CD4-positive, alpha-beta memory T cell (primary cell): ENCODE measurements around the gene EDC4. TPM values are rescaled to one million over a fixed set of nuclear protein-coding genes. Genes with fewer than 3 reads are reported as not detected.
"Not testable (repeated sequence)": the region's sequence is repeated elsewhere in the genome, so short reads cannot be mapped to it uniquely, and the experiment has no call there.

Experiments
- CTCF ChIA-PET: fragments of 350-600 bp; sonication (Branson Sonifier 250); formaldehyde crosslinking; loops from one replicate; lab custom pipeline; 2021; ENCODE audit warnings: inconsistent platforms; ENCODE audit not compliant: partially characterized antibody; lab: Charles Lee
- POLR2A ChIA-PET: fragments of 350-600 bp; sonication (Branson Sonifier 250); formaldehyde crosslinking; loops from one replicate; lab custom pipeline; 2021; ENCODE audit not compliant: partially characterized antibody; lab: Charles Lee
- DNase-seq, 5 donors: peaks; one replicate each; pipeline versions ENCODE4 v3.0.0 to v3.0.0-alpha.2; 2020 to 2022; ENCODE audit warnings: mixed read lengths in 1 of 5
- H3K27ac ChIP-seq: one replicate; pipeline ENCODE4 v1.7.0; 2013; ENCODE audit warnings: low read depth, low read length
- H3K27me3 ChIP-seq: 2 replicates; pipeline ENCODE4 v1.7.0; 2013; ENCODE audit warnings: mild to moderate bottlenecking, low read length, moderate library complexity; ENCODE audit not compliant: insufficient read depth
- H3K36me3 ChIP-seq: 2 replicates; pipeline ENCODE4 v1.7.0; 2013; ENCODE audit warnings: mild to moderate bottlenecking, low read length, moderate library complexity; ENCODE audit not compliant: insufficient read depth
- H3K4me1 ChIP-seq: 2 replicates; pipeline ENCODE4 v1.7.0; 2013; ENCODE audit warnings: mild to moderate bottlenecking, low read length, moderate library complexity; ENCODE audit not compliant: insufficient read depth
- H3K4me3 ChIP-seq, 2 donors: one replicate each; pipeline ENCODE4 v1.7.0; 2013; ENCODE audit warnings: low read length in 2 of 2, mild to moderate bottlenecking in 1 of 2
- H3K9me3 ChIP-seq, 2 donors: one replicate each; pipeline ENCODE4 v1.7.0; 2013; ENCODE audit warnings: low read length in 2 of 2, control low read depth in 1 of 2; ENCODE audit not compliant: control insufficient read depth in 1 of 2
- H3K27ac Mint-ChIP-seq, 7 donors: one replicate each; pipeline ENCODE4 v1.8.0; 2020 to 2021; ENCODE audit warnings: mixed read lengths in 7 of 7, mild to moderate bottlenecking in 6 of 7, inconsistent platforms in 3 of 7, moderate library complexity in 3 of 7
- H3K27me3 Mint-ChIP-seq, 2 donors: one replicate each; pipeline ENCODE4 v1.8.0; 2020 to 2021; ENCODE audit warnings: mixed read lengths in 2 of 2
- H3K36me3 Mint-ChIP-seq, 2 donors: one replicate each; pipeline ENCODE4 v1.8.0; 2020 to 2021; ENCODE audit warnings: mixed read lengths in 2 of 2, inconsistent platforms in 1 of 2, mild to moderate bottlenecking in 1 of 2
- H3K4me1 Mint-ChIP-seq, 4 donors: one replicate each; pipeline ENCODE4 v1.8.0; 2020 to 2021; ENCODE audit warnings: mixed read lengths in 4 of 4, mild to moderate bottlenecking in 1 of 4
- H3K4me3 Mint-ChIP-seq, 8 donors: one replicate each; pipeline ENCODE4 v1.8.0; 2020 to 2021; ENCODE audit warnings: mixed read lengths in 8 of 8, mild to moderate bottlenecking in 7 of 8, moderate library complexity in 6 of 8, inconsistent platforms in 3 of 8
- H3K9me3 Mint-ChIP-seq, 8 donors: one replicate each; pipeline ENCODE4 v1.8.0; 2020 to 2021; ENCODE audit warnings: mixed read lengths in 8 of 8, mild to moderate bottlenecking in 5 of 8, inconsistent platforms in 3 of 8, moderate library complexity in 1 of 8
- intact Hi-C: fragments of 100-400 bp; cut with micrococcal nuclease; formaldehyde crosslinking; loops from one replicate; pipeline ENCODE4 v1.15.1; 2023
- polyA plus RNA-seq, 2 donors: library from polyadenylated mRNA; unstranded; fragments of 300-500 nt; fragmentation: Illumina TruSeq; gene quantifications; one replicate each; pipeline ENCODE4 v1.2.3, GENCODE V29; 2021
- total RNA-seq, 2 experiments: library from RNA; stranded (reverse); gene quantifications; one replicate each; pipeline ENCODE4 v1.2.3, GENCODE V29; 2021

Gene EDC4
- total and polyA plus RNA-seq, 4 experiments from 2014 or later = 18.5 to 144 (median 89.4) TPM

DNA sequence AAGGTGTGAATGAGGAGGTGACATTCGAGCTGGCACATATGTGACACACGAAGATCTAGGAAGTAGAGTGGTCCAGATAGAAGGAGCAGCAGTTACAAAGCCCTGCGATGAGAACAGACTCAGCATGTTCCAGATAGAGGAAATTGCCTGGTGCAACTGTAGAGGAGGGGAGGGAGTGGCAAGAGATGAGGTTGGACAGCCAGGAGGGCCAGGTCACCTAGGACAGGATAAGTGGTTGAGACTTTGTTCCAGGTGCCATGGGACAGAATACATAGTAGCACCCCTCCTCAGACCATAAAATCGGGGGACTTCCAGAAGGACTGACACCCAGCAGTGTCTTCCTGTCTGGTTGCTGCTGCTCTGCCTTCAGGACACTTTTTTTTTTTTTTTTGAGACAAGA is 14.4 kb upstream of the EDC4 start:
- no peak for DNase-seq
- Histone ChIP-seq H3K27me3 (no peaks in the 10 kb centered on the region), H3K36me3 (peaks cover 14% of the 10 kb centered on the region), H3K9me3 (no peaks in the 10 kb centered on the region), H3K4me1 (peaks cover 24% of the 10 kb centered on the region), H3K27ac (peak overlapping the region; percentile 37), H3K4me3 (no peak overlapping the region)
- peaks cover 0 to 16% of the 10 kb centered on the region in 2 donors for H3K36me3 Mint-ChIP-seq
- peak overlapping the region; percentile 54 to 95 (median 91) for H3K27ac Mint-ChIP-seq
- POLR2A ChIA-PET = no interaction called here
- H3K4me1 Mint-ChIP-seq = peaks cover 24 to 56% (median 37%) of the 10 kb centered on the region in 4 donors
- H3K4me3 Mint-ChIP-seq = peak overlapping the region in 1 of 8 donors; percentile 59
- no peaks in the 10 kb centered on the region for H3K27me3 Mint-ChIP-seq
- CTCF ChIA-PET = interaction anchor here (0.7 to 3.9 kb wide), 2 partner anchors 43 to 199 kb away, joined by 3 to 17 read pairs; no protein-coding TSS in a partner anchor
- intact Hi-C loops = no loop called here
- H3K9me3 Mint-ChIP-seq = no peaks in the 10 kb centered on the region

DNA sequence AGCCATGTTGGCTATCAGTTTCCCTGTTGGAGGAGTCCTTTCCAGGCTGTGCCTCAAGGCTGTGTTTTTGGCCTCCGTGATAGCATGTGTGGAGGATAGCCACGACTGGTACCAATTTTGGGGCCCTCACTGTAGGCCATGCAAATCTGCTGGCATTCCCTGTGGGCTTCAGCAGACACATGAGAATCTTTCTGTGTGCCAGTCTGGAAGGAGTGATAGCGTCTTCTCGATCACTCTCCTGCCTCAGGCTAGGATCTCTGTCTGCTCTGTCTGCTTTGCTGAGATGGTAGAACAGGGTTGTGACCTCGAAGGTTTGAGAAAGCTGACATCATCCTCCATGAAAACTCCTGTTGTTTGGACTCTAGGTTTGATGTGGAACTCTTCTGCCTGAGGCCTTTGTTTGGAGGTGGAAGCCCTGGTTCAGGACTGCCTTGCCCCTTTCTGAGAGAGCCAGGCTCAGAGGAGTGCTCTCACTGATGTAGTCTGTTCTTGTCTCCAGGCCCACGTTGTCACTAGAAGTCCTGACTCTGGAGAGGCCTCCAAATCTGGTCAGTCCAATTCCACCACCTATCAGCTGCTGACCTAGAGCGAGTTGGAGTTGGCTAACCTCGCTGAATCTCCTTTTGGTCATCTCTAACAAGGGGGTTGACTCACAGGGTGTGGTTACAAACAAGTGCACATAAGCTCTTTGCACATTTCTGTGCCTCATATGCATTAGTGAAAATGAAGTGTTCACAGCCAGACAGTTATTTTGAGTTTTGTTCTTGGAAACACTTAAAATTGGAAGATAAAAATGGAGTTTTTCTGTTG is 12.1 kb upstream of the EDC4 start:
- Histone ChIP-seq H3K4me1 (peaks cover 24% of the 10 kb centered on the region), H3K27ac (no peak overlapping the region), H3K36me3 (peaks cover 14% of the 10 kb centered on the region), H3K27me3 (no peaks in the 10 kb centered on the region), H3K4me3 (no peak overlapping the region), H3K9me3 (no peaks in the 10 kb centered on the region)
- POLR2A ChIA-PET = interaction anchor here (1.0 to 1.1 kb wide), 2 partner anchors 11 to 13 kb away, joined by 3 to 4 read pairs; no protein-coding TSS in a partner anchor
- H3K4me3 Mint-ChIP-seq = no peak overlapping the region
- DNase-seq = no peak
- peaks cover 19 to 42% (median 29%) of the 10 kb centered on the region in 4 donors for H3K4me1 Mint-ChIP-seq
- H3K27me3 Mint-ChIP-seq = no peaks in the 10 kb centered on the region
- H3K36me3 Mint-ChIP-seq = peaks cover 5 to 23% of the 10 kb centered on the region in 2 donors
- CTCF ChIA-PET = interaction anchor here (0.5 to 1.7 kb wide), 3 partner anchors 16 to 44 kb away, joined by 3 to 4 read pairs (median 3); no protein-coding TSS in a partner anchor
- intact Hi-C loops = no loop called here
- H3K9me3 Mint-ChIP-seq = no peaks in the 10 kb centered on the region
- H3K27ac Mint-ChIP-seq = peak overlapping the region in 5 of 7 donors; percentile 35 to 78 (median 47)

- intact Hi-C loops = no loop called here
- peaks cover 5 to 24% of the 10 kb centered on the region in 2 donors for H3K36me3 Mint-ChIP-seq
- ChIA-PET CTCF (interaction anchor here (0.7 to 5.8 kb wide), 4 partner anchors 12 to 46 kb away, joined by 3 to 46 read pairs (median 4); no protein-coding TSS in a partner anchor), POLR2A (no interaction called here)
- peaks cover 14% of the 10 kb centered on the region for H3K36me3 ChIP-seq
- no peaks in the 10 kb centered on the region for H3K27me3 ChIP-seq
- H3K4me1 ChIP-seq = peaks cover 20% of the 10 kb centered on the region
- no peak for DNase-seq
- no peak overlapping the region for H3K27ac ChIP-seq
- H3K27me3 Mint-ChIP-seq = no peaks in the 10 kb centered on the region
- H3K4me3 ChIP-seq = no peak overlapping the region
- H3K9me3 ChIP-seq = no peaks in the 10 kb centered on the region
- H3K27ac Mint-ChIP-seq = peak overlapping the region in 3 of 7 donors; percentile 35 to 72 (median 47)
- no peak overlapping the region for H3K4me3 Mint-ChIP-seq
- no peaks in the 10 kb centered on the region for H3K9me3 Mint-ChIP-seq
- H3K4me1 Mint-ChIP-seq = peaks cover 17 to 38% (median 26%) of the 10 kb centered on the region in 4 donors
These were observed 11.0 kb upstream of the EDC4 start for GRCh38 chr16:67861877-67862276.

- Histone ChIP-seq H3K27ac (no peak overlapping the region), H3K4me1 (peaks cover 10% of the 10 kb centered on the region), H3K27me3 (no peaks in the 10 kb centered on the region), H3K4me3 (no peak overlapping the region), H3K9me3 (no peaks in the 10 kb centered on the region), H3K36me3 (peaks cover 19% of the 10 kb centered on the region)
- intact Hi-C loops = no loop called here
- DNase-seq = no peak
- Mint-ChIP-seq H3K27ac (peak overlapping the region in 4 of 7 donors; percentile 29 to 72 (median 62)), H3K4me3 (no peak overlapping the region), H3K36me3 (peaks cover 5 to 25% of the 10 kb centered on the region in 2 donors), H3K9me3 (no peaks in the 10 kb centered on the region), H3K4me1 (peaks cover 8 to 28% (median 16%) of the 10 kb centered on the region in 4 donors), H3K27me3 (no peaks in the 10 kb centered on the region)
- ChIA-PET CTCF (interaction anchor here (0.7 to 5.8 kb wide), 8 partner anchors 13 to 340 kb away, joined by 3 to 46 read pairs (median 4); no protein-coding TSS in a partner anchor), POLR2A (interaction anchor here (0.6 kb wide), 1 partner anchor 143 kb away, joined by 3 read pairs; no protein-coding TSS in a partner anchor)
These were observed 9.9 kb upstream of the EDC4 start for GRCh38 chr16:67862623-67863583.

DNA sequence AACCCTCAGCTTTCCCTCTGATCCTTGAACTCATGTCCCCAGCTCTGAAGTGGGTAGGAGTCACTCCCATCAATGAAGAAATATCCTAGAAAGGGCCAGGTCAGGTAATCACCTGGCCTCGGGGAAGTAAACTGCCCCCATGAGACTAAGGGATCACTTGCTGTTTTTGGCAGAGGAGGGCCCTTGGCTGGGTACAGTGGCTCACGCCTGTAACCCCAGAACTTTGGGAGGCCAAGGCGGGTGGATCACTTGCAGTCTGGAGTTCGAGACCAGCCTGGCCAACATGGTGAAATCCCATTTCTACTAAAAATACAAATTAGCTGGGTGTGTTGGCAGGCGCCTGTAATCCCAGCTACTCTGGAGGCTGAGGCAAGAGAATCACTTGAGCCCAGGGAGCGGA is 8.8 kb upstream of the EDC4 start:
- H3K9me3 ChIP-seq, H3K27ac ChIP-seq, H3K4me1 ChIP-seq, DNase-seq, H3K27me3 ChIP-seq, H3K4me3 Mint-ChIP-seq, H3K9me3 Mint-ChIP-seq, H3K27ac Mint-ChIP-seq, H3K4me3 ChIP-seq, H3K27me3 Mint-ChIP-seq, intact Hi-C loops: not testable (repeated sequence)
- H3K36me3 ChIP-seq = peaks cover 19% of the 10 kb centered on the region
- peaks cover 5 to 26% of the 10 kb centered on the region in 2 donors for H3K36me3 Mint-ChIP-seq
- CTCF ChIA-PET = interaction anchor here (0.8 to 5.8 kb wide), 4 partner anchors 14 to 65 kb away, joined by 3 to 46 read pairs (median 4); no protein-coding TSS in a partner anchor
- POLR2A ChIA-PET = interaction anchor here (0.6 kb wide), 1 partner anchor 9 kb away, joined by 3 read pairs; the partner anchor contains the start of gene EDC4
- H3K4me1 Mint-ChIP-seq = peaks cover 5 to 17% (median 8%) of the 10 kb centered on the region in 4 donors

DNA sequence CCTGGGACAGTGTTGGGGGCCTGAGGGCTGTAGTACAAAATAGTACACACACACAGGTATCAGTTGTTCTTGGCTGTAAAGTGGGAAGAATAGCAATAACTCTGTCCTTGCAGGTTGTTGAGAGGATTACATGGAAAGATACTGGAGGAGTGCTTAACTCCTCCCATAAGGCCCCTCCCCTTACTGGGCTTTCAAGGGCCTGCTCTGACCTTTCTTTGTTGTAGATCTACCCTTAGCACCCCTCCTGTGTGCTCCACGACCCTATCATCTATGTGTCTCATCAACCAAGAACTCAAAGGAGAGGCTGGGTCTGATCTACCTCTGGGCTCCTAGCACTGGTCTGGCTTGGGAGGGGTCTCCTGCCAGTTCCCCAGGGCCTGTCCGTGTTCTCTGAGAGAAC is 8.3 kb upstream of the EDC4 start:
- ChIA-PET CTCF (interaction anchor here (1.3 to 5.8 kb wide), 2 partner anchors 49 to 343 kb away, joined by 4 to 46 read pairs; no protein-coding TSS in a partner anchor), POLR2A (interaction anchor here (0.6 kb wide), 1 partner anchor 9 kb away, joined by 3 read pairs; the partner anchor contains the start of gene EDC4)
- Mint-ChIP-seq H3K27ac (peak overlapping the region in 3 of 7 donors; percentile 30 to 52 (median 41)), H3K4me3 (no peak overlapping the region), H3K9me3 (no peaks in the 10 kb centered on the region), H3K27me3 (no peaks in the 10 kb centered on the region), H3K36me3 (peaks cover 5 to 26% of the 10 kb centered on the region in 2 donors), H3K4me1 (peaks cover 5 to 15% (median 8%) of the 10 kb centered on the region in 4 donors)
- peaks cover 19% of the 10 kb centered on the region for H3K36me3 ChIP-seq
- DNase-seq = no peak
- H3K4me1 ChIP-seq = no peaks in the 10 kb centered on the region
- H3K27ac ChIP-seq = no peak overlapping the region
- H3K4me3 ChIP-seq = no peak overlapping the region
- H3K27me3 ChIP-seq = no peaks in the 10 kb centered on the region
- H3K9me3 ChIP-seq = no peaks in the 10 kb centered on the region
- intact Hi-C loops = no loop called here
